ENCODE data around the gene EVA1B. TPM values are rescaled to one million over a fixed set of nuclear protein-coding genes. Genes with fewer than 3 reads are reported as not detected.

EVA1B gene
- total RNA-seq, 2 experiments from 2014 or later: 11.6 to 12.8 TPM

GRCh38 chr1:36327421-36328087, 4.1 kb upstream of the EVA1B start:
- Mint-ChIP-seq H3K27ac (no peak overlapping the region), H3K4me3 (no peak overlapping the region), H3K36me3 (no peaks in the 10 kb centered on the region), H3K9me3 (no peaks in the 10 kb centered on the region), H3K4me1 (ENCODE audit: low read depth) (peaks cover 10% of the 10 kb centered on the region), H3K27me3 (no peaks in the 10 kb centered on the region)
- ChIA-PET CTCF (no interaction called here), POLR2A (no interaction called here)
- DNase-seq: no peak
- intact Hi-C loops (cut with micrococcal nuclease): no loop called here

GRCh38 chr1:36326499-36326898, 3.1 kb upstream of the EVA1B start:
- intact Hi-C loops (cut with micrococcal nuclease): no loop called here
- CTCF ChIA-PET: interaction anchor here (0.6 kb wide), 1 partner anchor 16 kb away, joined by 3 read pairs; no protein-coding TSS in a partner anchor
- no peak overlapping the region for H3K4me3 Mint-ChIP-seq
- no peak overlapping the region for H3K27ac Mint-ChIP-seq
- H3K36me3 Mint-ChIP-seq: peaks cover 3% of the 10 kb centered on the region
- H3K4me1 Mint-ChIP-seq (ENCODE audit: low read depth): peaks cover 15% of the 10 kb centered on the region
- POLR2A ChIA-PET: no interaction called here
- H3K9me3 Mint-ChIP-seq: no peaks in the 10 kb centered on the region
- peak; percentile 11 for DNase-seq
- H3K27me3 Mint-ChIP-seq: no peaks in the 10 kb centered on the region

GRCh38 chr1:36324353-36324703, 883 bp upstream of the EVA1B start:
- Mint-ChIP-seq H3K27ac (no peak overlapping the region), H3K9me3 (no peaks in the 10 kb centered on the region)

GRCh38 chr1:36322786-36323635, 434 bp downstream of the EVA1B start:
- H3K4me1 Mint-ChIP-seq (ENCODE audit: low read depth): peaks cover 21% of the 10 kb centered on the region
- peak; percentile 66 for DNase-seq
- H3K27ac Mint-ChIP-seq: peak overlapping the region; percentile 49
- POLR2A ChIA-PET: interaction anchor here (0.7 to 4.9 kb wide), 7 partner anchors 16 to 174 kb away, joined by 3 to 26 read pairs (median 4); partner anchors contain the start of genes SH3D21, THRAP3 and TRAPPC3
- no peaks in the 10 kb centered on the region for H3K9me3 Mint-ChIP-seq
- H3K27me3 Mint-ChIP-seq: no peaks in the 10 kb centered on the region
- CTCF ChIA-PET: interaction anchor here (0.7 to 1.4 kb wide), 5 partner anchors 23 to 188 kb away, joined by 3 to 6 read pairs (median 3); no protein-coding TSS in a partner anchor
- intact Hi-C loops (cut with micrococcal nuclease): loop anchor here (1.0 kb wide), 1 partner anchor 17 kb away; the partner anchor contains the start of gene SH3D21
- H3K4me3 Mint-ChIP-seq: peak overlapping the region; percentile 69
- peaks cover 3% of the 10 kb centered on the region for H3K36me3 Mint-ChIP-seq

More at GRCh38 chr1:36324353-36324703, 883 bp upstream of the EVA1B start:
- DNase-seq: no peak
- peak overlapping the region; percentile 73 for H3K4me3 Mint-ChIP-seq
- intact Hi-C loops (cut with micrococcal nuclease): no loop called here
- ChIA-PET CTCF (interaction anchor here (1.2 kb wide), 1 partner anchor 44 kb away, joined by 3 read pairs; no protein-coding TSS in a partner anchor), POLR2A (interaction anchor here (0.5 to 4.9 kb wide), 5 partner anchors 18 to 162 kb away, joined by 3 to 26 read pairs (median 5); partner anchors contain the start of gene SH3D21)
- H3K4me1 Mint-ChIP-seq (ENCODE audit: low read depth): peaks cover 21% of the 10 kb centered on the region
- no peaks in the 10 kb centered on the region for H3K27me3 Mint-ChIP-seq
- H3K36me3 Mint-ChIP-seq: peaks cover 3% of the 10 kb centered on the region

- no peaks in the 10 kb centered on the region for H3K27me3 Mint-ChIP-seq
- H3K9me3 Mint-ChIP-seq: no peaks in the 10 kb centered on the region
- H3K4me3 Mint-ChIP-seq: peak overlapping the region; percentile 69
- peaks cover 21% of the 10 kb centered on the region for H3K4me1 Mint-ChIP-seq (ENCODE audit: low read depth)
- intact Hi-C loops (cut with micrococcal nuclease): no loop called here
- no peak for DNase-seq
- H3K36me3 Mint-ChIP-seq: peaks cover 3% of the 10 kb centered on the region
- ChIA-PET POLR2A (interaction anchor here (0.7 to 4.9 kb wide), 5 partner anchors 16 to 173 kb away, joined by 3 to 26 read pairs (median 4); partner anchors contain the start of genes SH3D21, THRAP3 and TRAPPC3), CTCF (interaction anchor here (1.3 to 1.4 kb wide), 2 partner anchors 22 to 98 kb away, joined by 4 to 6 read pairs; no protein-coding TSS in a partner anchor)
- no peak overlapping the region for H3K27ac Mint-ChIP-seq
These were observed 1.2 kb downstream of the EVA1B start for GRCh38 chr1:36322041-36322785.

GRCh38 chr1:36321119-36321951, 2.1 kb downstream of the EVA1B start:
- ChIA-PET POLR2A (interaction anchor here (4.9 kb wide), 1 partner anchor 15 kb away, joined by 26 read pairs; the partner anchor contains the start of gene SH3D21), CTCF (interaction anchor here (0.9 to 1.6 kb wide), 2 partner anchors 21 kb away, joined by 4 read pairs; no protein-coding TSS in a partner anchor)
- peak overlapping the region; percentile 35 for H3K4me3 Mint-ChIP-seq
- H3K27me3 Mint-ChIP-seq: no peaks in the 10 kb centered on the region
- peaks cover 21% of the 10 kb centered on the region for H3K4me1 Mint-ChIP-seq (ENCODE audit: low read depth)
- DNase-seq: peak; percentile 48
- intact Hi-C loops (cut with micrococcal nuclease): no loop called here
- no peaks in the 10 kb centered on the region for H3K9me3 Mint-ChIP-seq
- no peak overlapping the region for H3K27ac Mint-ChIP-seq
- peaks cover 3% of the 10 kb centered on the region for H3K36me3 Mint-ChIP-seq

- peak overlapping the region; percentile 30 for H3K4me3 Mint-ChIP-seq
- intact Hi-C loops (cut with micrococcal nuclease): no loop called here
These were observed 2.7 kb downstream of the EVA1B start for GRCh38 chr1:36320767-36321118.

GRCh38 chr1:36320291-36320761, 3.1 kb downstream of the EVA1B start:
- peaks cover 21% of the 10 kb centered on the region for H3K4me1 Mint-ChIP-seq (ENCODE audit: low read depth)
- intact Hi-C loops (cut with micrococcal nuclease): no loop called here
- peaks cover 3% of the 10 kb centered on the region for H3K36me3 Mint-ChIP-seq
- no peaks in the 10 kb centered on the region for H3K9me3 Mint-ChIP-seq
- H3K27me3 Mint-ChIP-seq: no peaks in the 10 kb centered on the region
- CTCF ChIA-PET: interaction anchor here (0.9 to 1.6 kb wide), 2 partner anchors 20 to 22 kb away, joined by 4 read pairs; no protein-coding TSS in a partner anchor
- POLR2A ChIA-PET: interaction anchor here (1.0 to 4.9 kb wide), 2 partner anchors 14 to 64 kb away, joined by 3 to 26 read pairs; partner anchors contain the start of gene SH3D21
- no peak overlapping the region for H3K27ac Mint-ChIP-seq
- H3K4me3 Mint-ChIP-seq: peak overlapping the region; percentile 30
- no peak for DNase-seq

More at GRCh38 chr1:36320767-36321118, 2.7 kb downstream of the EVA1B start:
- no peaks in the 10 kb centered on the region for H3K9me3 Mint-ChIP-seq
- peaks cover 21% of the 10 kb centered on the region for H3K4me1 Mint-ChIP-seq (ENCODE audit: low read depth)
- H3K27me3 Mint-ChIP-seq: no peaks in the 10 kb centered on the region
- no peak overlapping the region for H3K27ac Mint-ChIP-seq
- no peak for DNase-seq
- CTCF ChIA-PET: interaction anchor here (0.9 to 1.6 kb wide), 2 partner anchors 21 kb away, joined by 4 read pairs; no protein-coding TSS in a partner anchor
- POLR2A ChIA-PET: interaction anchor here (1.0 to 4.9 kb wide), 2 partner anchors 14 to 63 kb away, joined by 3 to 26 read pairs; partner anchors contain the start of gene SH3D21
- H3K36me3 Mint-ChIP-seq: peaks cover 3% of the 10 kb centered on the region

- intact Hi-C loops (cut with micrococcal nuclease): no loop called here
- DNase-seq: no peak
- H3K4me3 Mint-ChIP-seq: no peak overlapping the region
- H3K27ac Mint-ChIP-seq: no peak overlapping the region
- H3K27me3 Mint-ChIP-seq: no peaks in the 10 kb centered on the region
- peaks cover 17% of the 10 kb centered on the region for H3K36me3 Mint-ChIP-seq
- ChIA-PET CTCF (interaction anchor here (0.9 to 3.1 kb wide), 3 partner anchors 9 to 60 kb away, joined by 3 to 13 read pairs (median 3); no protein-coding TSS in a partner anchor), POLR2A (interaction anchor here (1.2 kb wide), 1 partner anchor 9 kb away, joined by 3 read pairs; no protein-coding TSS in a partner anchor)
- peaks cover 23% of the 10 kb centered on the region for H3K4me1 Mint-ChIP-seq (ENCODE audit: low read depth)
- H3K9me3 Mint-ChIP-seq: no peaks in the 10 kb centered on the region
These were observed 14.0 kb downstream of the EVA1B start for GRCh38 chr1:36309397-36309796.

- H3K36me3 Mint-ChIP-seq: peaks cover 26% of the 10 kb centered on the region
- CTCF ChIA-PET: interaction anchor here (1.5 to 2.2 kb wide), 4 partner anchors 22 to 158 kb away, joined by 5 to 17 read pairs (median 10); partner anchors contain the start of gene TRAPPC3
- intact Hi-C loops (cut with micrococcal nuclease): loop anchor here (2.0 kb wide), 1 partner anchor 113 kb away; no protein-coding TSS in a partner anchor
- no peaks in the 10 kb centered on the region for H3K9me3 Mint-ChIP-seq
- POLR2A ChIA-PET: interaction anchor here (1.1 to 3.2 kb wide), 6 partner anchors 8 to 148 kb away, joined by 3 to 26 read pairs (median 6); partner anchors contain the start of gene EVA1B
- no peaks in the 10 kb centered on the region for H3K27me3 Mint-ChIP-seq
- peak overlapping the region; percentile 95 for H3K4me3 Mint-ChIP-seq
- H3K4me1 Mint-ChIP-seq (ENCODE audit: low read depth): peaks cover 35% of the 10 kb centered on the region
- H3K27ac Mint-ChIP-seq: no peak overlapping the region
- no peak for DNase-seq
These were observed 15.7 kb downstream of the EVA1B start for GRCh38 chr1:36307601-36308330.
